Mesodermal cell (in vitro differentiated cells): Measurements from ENCODE around the gene CSTA.

ENCODE experiments used
- H3K27ac ChIP-seq: 2 replicates; pipeline ENCODE4 v1.7.0; 2013; ENCODE audit warnings: mild to moderate bottlenecking, low read depth, low read length, moderate library complexity; ENCODE audit not compliant: severe bottlenecking
- H3K36me3 ChIP-seq: 2 replicates; pipeline ENCODE4 v1.7.1; 2013; ENCODE audit warnings: mild to moderate bottlenecking, low read length, moderate library complexity; ENCODE audit not compliant: control insufficient read depth, insufficient read depth
- H3K4me1 ChIP-seq: one replicate; pipeline ENCODE4 v1.7.1; 2013; ENCODE audit warnings: mild to moderate bottlenecking, low read length; ENCODE audit not compliant: insufficient read depth, control insufficient read depth, poor library complexity, severe bottlenecking
- H3K4me3 ChIP-seq: 2 replicates; pipeline ENCODE4 v1.7.0; 2013; ENCODE audit warnings: low read length, control low read depth, mild to moderate bottlenecking; ENCODE audit not compliant: insufficient read depth, poor library complexity, severe bottlenecking; ENCODE audit errors: extremely low read depth
- H3K9me3 ChIP-seq: 2 replicates; pipeline ENCODE4 v1.7.1; 2013; ENCODE audit warnings: mild to moderate bottlenecking, low read length, moderate library complexity; ENCODE audit not compliant: control insufficient read depth
- WGBS, 2 experiments: methylation state at CpG; one replicate each; pipeline ENCODE4 v1.1.5; 2013; ENCODE audit warnings: missing lambda C conversion rate in 2 of 2; ENCODE audit not compliant: insufficient coverage in 2 of 2; 5-methylcytosine and 5-hydroxymethylcytosine counted together

Gene CSTA

GRCh38 chr3:122305818-122306621, 19.0 kb upstream of the CSTA start:
- 55 to 67% methylated on average over 2 to 3 of the region's 3 CpGs for WGBS, 2 experiments

GRCh38 chr3:122306622-122306953, 18.5 kb upstream of the CSTA start:
- H3K36me3 ChIP-seq: no peaks in the 10 kb centered on the region
- no peak overlapping the region for H3K27ac ChIP-seq
- WGBS, 2 experiments: 50 to 83% methylated on average over 1 of the region's 2 CpGs
- no peak overlapping the region for H3K4me3 ChIP-seq
- H3K4me1 ChIP-seq: no peaks in the 10 kb centered on the region
- no peaks in the 10 kb centered on the region for H3K9me3 ChIP-seq

More at GRCh38 chr3:122305818-122306621, 19.0 kb upstream of the CSTA start:
- Histone ChIP-seq H3K36me3 (no peaks in the 10 kb centered on the region), H3K9me3 (no peaks in the 10 kb centered on the region), H3K27ac (no peak overlapping the region), H3K4me1 (no peaks in the 10 kb centered on the region), H3K4me3 (no peak overlapping the region)

- WGBS, 2 experiments: 89 to 100% methylated on average over 3 of the region's 4 CpGs
- Histone ChIP-seq H3K4me3 (no peak overlapping the region), H3K9me3 (no peaks in the 10 kb centered on the region), H3K4me1 (no peaks in the 10 kb centered on the region), H3K36me3 (no peaks in the 10 kb centered on the region), H3K27ac (no peak overlapping the region)
These were observed 17.9 kb upstream of the CSTA start for GRCh38 chr3:122307094-122307687.

GRCh38 chr3:122307976-122308375, 17.1 kb upstream of the CSTA start:
- no peak overlapping the region for H3K4me3 ChIP-seq

GRCh38 chr3:122310361-122310760, 14.7 kb upstream of the CSTA start:
- Histone ChIP-seq H3K9me3 (no peaks in the 10 kb centered on the region), H3K4me3 (no peak overlapping the region), H3K4me1 (no peaks in the 10 kb centered on the region), H3K36me3 (no peaks in the 10 kb centered on the region), H3K27ac (no peak overlapping the region)
- WGBS, 2 experiments: no CpG with 5 or more reads among the region's 1 CpG

More at GRCh38 chr3:122307976-122308375, 17.1 kb upstream of the CSTA start:
- Histone ChIP-seq H3K9me3 (no peaks in the 10 kb centered on the region), H3K36me3 (no peaks in the 10 kb centered on the region), H3K4me1 (no peaks in the 10 kb centered on the region), H3K27ac (no peak overlapping the region)

- Histone ChIP-seq H3K4me1 (no peaks in the 10 kb centered on the region), H3K36me3 (no peaks in the 10 kb centered on the region), H3K4me3 (no peak overlapping the region), H3K9me3 (no peaks in the 10 kb centered on the region), H3K27ac (no peak overlapping the region)
These were observed 12.2 kb upstream of the CSTA start for GRCh38 chr3:122312826-122313225.

- Histone ChIP-seq H3K4me3 (no peak overlapping the region), H3K27ac (no peak overlapping the region), H3K9me3 (no peaks in the 10 kb centered on the region), H3K4me1 (no peaks in the 10 kb centered on the region), H3K36me3 (no peaks in the 10 kb centered on the region)
- 90 to 95% methylated on average over 1 of the region's 3 CpGs for WGBS, 2 experiments
These were observed 11.8 kb upstream of the CSTA start for GRCh38 chr3:122313281-122313680.

- H3K4me3 ChIP-seq: no peak overlapping the region
- H3K9me3 ChIP-seq: no peaks in the 10 kb centered on the region
- no peaks in the 10 kb centered on the region for H3K36me3 ChIP-seq
- no peaks in the 10 kb centered on the region for H3K4me1 ChIP-seq
- no peak overlapping the region for H3K27ac ChIP-seq
- WGBS, 2 experiments: 83% methylated on average over 1 of the region's 2 CpGs; no CpG with 5 or more reads in 1 of the 2 experiments
These were observed 10.7 kb upstream of the CSTA start for GRCh38 chr3:122314228-122314876.

- 56 to 81% methylated on average over 4 of the region's 4 CpGs for WGBS, 2 experiments
- H3K36me3 ChIP-seq: no peaks in the 10 kb centered on the region
- no peak overlapping the region for H3K27ac ChIP-seq
- H3K9me3 ChIP-seq: no peaks in the 10 kb centered on the region
- no peak overlapping the region for H3K4me3 ChIP-seq
- H3K4me1 ChIP-seq: no peaks in the 10 kb centered on the region
These were observed 9.4 kb upstream of the CSTA start for GRCh38 chr3:122315619-122316018.

- no peaks in the 10 kb centered on the region for H3K36me3 ChIP-seq
- H3K4me1 ChIP-seq: no peaks in the 10 kb centered on the region
- H3K27ac ChIP-seq: no peak overlapping the region
- H3K4me3 ChIP-seq: no peak overlapping the region
- no peaks in the 10 kb centered on the region for H3K9me3 ChIP-seq
- 67 to 71% methylated on average over 4 of the region's 5 CpGs for WGBS, 2 experiments
These were observed 8.7 kb upstream of the CSTA start for GRCh38 chr3:122316368-122316767.

- Histone ChIP-seq H3K36me3 (no peaks in the 10 kb centered on the region), H3K27ac (no peak overlapping the region)
- WGBS, 2 experiments: 100% methylated on average over 1 of the region's 2 CpGs; no CpG with 5 or more reads in 1 of the 2 experiments
These were observed 6.4 kb upstream of the CSTA start for GRCh38 chr3:122318620-122319019.

More at GRCh38 chr3:122318620-122319019, 6.4 kb upstream of the CSTA start:
- H3K9me3 ChIP-seq: no peaks in the 10 kb centered on the region
- H3K4me1 ChIP-seq: no peaks in the 10 kb centered on the region
- no peak overlapping the region for H3K4me3 ChIP-seq
